HG03066 (cell line): ENCODE results near the gene MORN5.
A peak's percentile ranks its signal among the peaks of the same experiment; 100 is the strongest.

ENCODE experiments used
- ATAC-seq: cut with Tn5 transposase; IDR thresholded peaks from one replicate; pipeline ENCODE4 v1.9.1; 2021; ENCODE audit warnings: low read depth; ENCODE audit not compliant: unreplicated experiment

MORN5 gene

DNA sequence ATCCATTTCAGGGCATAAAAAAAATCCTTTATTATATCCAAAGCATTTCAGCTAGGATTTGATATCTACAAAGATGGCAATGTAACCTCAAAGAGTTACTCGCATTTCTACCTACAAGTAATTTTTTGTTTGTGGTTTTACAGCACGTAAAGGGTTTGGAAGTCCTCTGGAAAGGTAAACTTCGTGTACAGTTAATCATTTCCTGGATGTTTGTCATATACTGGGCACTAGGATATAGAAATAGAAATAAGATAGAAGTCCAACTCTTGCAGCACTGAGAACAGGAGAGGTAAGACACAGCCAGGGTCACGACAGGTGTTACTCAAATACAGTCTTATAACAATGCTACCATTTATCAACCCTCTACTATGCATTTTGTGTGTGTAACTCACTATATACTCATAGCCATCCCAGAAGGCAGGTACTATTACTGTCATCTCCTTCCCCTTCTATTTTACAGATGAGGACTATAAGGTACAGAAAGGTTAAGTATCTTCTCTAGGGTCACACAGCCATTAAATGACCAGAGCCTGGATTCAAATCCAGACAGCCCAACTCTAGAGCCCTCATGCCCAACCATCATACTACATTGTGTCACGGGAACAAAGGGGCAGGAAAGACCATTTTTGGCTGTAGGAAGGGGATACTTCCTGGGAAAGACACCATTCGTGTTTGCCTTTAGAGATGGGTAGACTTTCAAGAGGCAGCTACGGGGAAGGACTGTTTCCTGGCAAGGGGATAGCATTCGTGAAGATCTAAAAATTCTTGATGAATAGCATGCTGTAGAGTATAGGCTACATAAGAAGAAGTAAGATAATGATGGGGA is 19.1 kb upstream of the MORN5 start:
- ATAC-seq: no peak

- ATAC-seq: no peak
These were observed 18.0 kb upstream of the MORN5 start for GRCh38 chr9:122141671-122142070.

DNA sequence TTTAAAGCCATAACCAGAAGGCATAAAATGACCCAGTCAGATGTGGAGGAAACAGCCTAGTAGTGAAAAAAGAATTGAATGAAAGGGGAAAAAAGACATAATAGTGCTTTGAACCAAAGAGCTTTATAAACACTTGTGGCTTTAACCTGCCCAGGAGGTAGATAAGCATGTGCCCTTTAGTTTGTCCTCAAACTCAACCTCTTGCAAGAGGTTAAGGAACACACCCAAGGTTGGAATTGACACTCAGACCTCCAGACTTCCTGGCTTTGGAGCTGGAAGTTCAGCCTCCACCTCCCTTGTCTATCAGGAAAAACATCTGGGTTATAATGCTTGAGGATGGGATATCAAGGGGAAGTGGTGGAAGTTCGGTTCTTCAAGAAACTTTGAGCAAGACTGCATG is 16.4 kb upstream of the MORN5 start:
- no peak for ATAC-seq

GRCh38 chr9:122143876-122144405 is 15.8 kb upstream of the MORN5 start:
- no peak for ATAC-seq

- ATAC-seq: no peak
These were observed 14.7 kb upstream of the MORN5 start for GRCh38 chr9:122144836-122145591.

DNA sequence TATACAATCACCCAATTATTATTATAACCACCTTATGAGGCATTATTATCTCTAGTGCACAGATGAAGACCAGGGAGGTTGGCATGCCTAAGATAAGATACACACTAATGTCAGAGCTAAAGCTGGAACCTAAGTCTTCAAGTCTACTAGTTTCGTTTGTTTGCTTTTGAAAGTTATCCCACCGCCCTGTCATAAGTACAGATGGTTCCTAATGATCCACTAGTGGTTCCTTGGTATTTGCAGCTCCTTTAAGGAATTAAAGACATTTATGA is 14.2 kb upstream of the MORN5 start:
- ATAC-seq: no peak

- ATAC-seq: no peak
These were observed 8.4 kb upstream of the MORN5 start for GRCh38 chr9:122151267-122151828.

DNA sequence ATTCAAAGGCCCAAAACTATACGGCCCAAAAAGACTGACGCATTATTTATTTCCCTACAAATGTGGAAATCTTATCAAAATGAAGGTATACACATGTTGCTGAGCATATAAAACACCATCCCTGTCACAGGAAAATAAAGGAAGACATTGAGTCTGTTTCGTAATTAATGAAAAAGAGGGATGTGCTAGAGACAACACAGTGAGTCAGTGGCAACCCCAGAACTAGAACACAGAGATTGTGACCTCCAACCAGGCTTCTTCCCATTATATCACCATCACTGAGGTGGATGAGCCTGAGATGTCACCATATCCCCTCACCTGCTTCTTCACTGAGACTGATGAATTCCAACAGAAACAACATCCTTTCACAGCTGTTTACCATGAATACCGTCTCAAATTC is 3.9 kb upstream of the MORN5 start:
- ATAC-seq: no peak

- peak; percentile 61 for ATAC-seq
These were observed 1.5 kb upstream of the MORN5 start for GRCh38 chr9:122158202-122158601.

DNA sequence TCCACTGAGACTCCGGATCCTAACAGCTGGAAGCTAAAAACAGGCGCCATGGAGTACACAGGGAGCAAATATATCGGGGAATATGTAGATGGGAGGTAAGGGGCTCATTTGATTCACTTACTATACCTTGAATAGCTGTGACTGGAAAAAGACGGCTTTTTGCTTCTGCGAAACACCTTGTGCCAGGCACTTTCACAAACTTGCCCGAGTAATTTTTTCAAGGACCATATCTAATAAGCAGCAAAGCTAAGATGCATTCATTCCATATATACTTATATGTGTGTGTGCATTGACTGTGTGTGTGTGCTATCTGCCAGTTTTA is 178 bp downstream of the MORN5 start:
- no peak for ATAC-seq

DNA sequence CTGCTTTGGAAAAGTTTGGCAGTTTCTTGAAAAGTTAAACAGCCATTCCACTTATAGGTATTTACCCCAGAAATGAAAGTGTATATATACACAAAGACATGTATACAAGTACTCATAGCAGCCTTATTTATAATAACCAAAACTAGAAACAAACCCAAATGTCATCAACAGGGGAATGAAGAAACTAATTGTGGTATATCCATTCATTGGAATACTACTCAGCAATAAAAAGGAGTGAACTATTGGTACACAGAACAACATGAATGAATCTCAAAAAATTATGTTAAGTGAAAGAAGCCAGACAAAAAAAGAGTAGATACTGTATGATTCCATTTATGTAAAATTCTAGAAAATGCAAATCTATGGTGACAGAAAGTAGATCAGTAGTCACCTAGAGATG is 2.7 kb downstream of the MORN5 start:
- no peak for ATAC-seq

- ATAC-seq: no peak
These were observed 4.6 kb downstream of the MORN5 start for GRCh38 chr9:122164286-122164685.

- no peak for ATAC-seq
These were observed 8.6 kb downstream of the MORN5 start for GRCh38 chr9:122168356-122168755.

DNA sequence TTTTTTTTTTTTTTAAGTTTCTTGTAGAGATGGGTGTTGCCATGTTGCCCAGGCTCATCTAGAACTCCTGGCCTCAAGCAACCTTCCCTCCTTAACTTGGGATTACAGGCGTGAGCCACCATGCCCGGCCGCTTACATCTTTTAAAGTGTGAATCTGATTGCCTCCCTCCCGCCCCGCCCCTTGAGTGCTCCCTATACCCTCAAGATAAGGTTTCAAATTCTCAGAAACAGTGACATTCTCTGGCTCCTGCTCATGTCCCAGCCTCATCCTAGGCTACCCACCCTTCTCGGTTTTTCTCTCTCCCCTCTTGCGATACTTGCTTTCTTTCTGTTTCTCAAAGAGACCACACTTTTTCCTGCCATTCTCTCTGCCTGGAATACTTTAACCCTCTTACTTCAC is 12.4 kb downstream of the MORN5 start:
- no peak for ATAC-seq

- no peak for ATAC-seq
These were observed 14.0 kb downstream of the MORN5 start for GRCh38 chr9:122173670-122174069.

- ATAC-seq: no peak
These were observed 17.2 kb downstream of the MORN5 start for GRCh38 chr9:122176916-122177315.

DNA sequence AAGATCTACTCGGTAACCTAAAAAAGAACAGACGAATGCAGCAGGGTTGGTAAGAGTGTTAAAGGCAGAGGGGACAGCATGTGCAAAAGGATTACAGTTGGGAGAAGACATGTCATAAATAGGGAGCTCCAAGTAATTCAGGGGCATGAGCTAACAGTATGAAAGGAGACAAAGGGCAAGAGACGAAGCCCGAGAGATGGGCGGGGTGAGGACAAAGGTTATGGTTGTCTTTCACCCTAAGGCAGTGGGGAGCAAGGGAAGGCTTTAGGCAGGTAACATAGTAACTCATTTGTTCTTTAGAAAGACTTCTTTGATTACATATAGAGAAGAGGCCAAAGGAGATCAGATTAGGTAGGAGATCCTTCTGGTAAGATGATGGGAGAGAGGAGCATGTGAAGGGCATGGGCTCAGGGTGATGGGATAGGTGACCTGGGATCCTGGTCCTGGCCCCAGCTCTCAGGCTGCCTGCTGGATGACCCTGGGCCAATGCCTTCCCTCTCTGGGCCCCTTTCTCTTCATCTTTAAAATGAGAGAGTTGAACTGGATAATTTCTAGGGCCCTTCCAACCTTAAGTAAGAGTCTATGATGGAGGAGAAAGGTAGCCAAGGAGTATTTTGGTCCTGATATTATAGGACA is 19.5 kb downstream of the MORN5 start:
- ATAC-seq: no peak

DNA sequence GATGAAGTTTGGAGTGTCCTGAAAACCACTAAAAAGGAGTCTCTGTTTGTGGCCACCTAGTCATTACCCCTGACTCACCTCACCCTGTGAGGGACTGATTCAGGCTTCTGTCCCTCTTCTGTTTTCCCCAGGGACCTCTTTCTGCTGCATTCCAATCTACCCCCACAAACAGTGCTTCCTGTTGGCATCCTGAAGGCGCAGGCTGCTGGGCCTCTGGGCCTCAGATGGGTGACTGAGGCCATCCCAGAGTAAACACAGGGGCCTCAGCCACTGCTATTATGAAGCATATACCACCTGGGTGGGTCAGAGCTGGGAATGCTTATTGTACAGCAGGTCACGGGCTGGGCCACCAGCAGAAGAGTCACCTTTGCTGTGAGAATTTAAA is 20.0 kb downstream of the MORN5 start:
- ATAC-seq: no peak

- ATAC-seq: no peak
These were observed 20.9 kb downstream of the MORN5 start for GRCh38 chr9:122180633-122181032.

- no peak for ATAC-seq
These were observed 23.8 kb downstream of the MORN5 start for GRCh38 chr9:122183501-122183900.

DNA sequence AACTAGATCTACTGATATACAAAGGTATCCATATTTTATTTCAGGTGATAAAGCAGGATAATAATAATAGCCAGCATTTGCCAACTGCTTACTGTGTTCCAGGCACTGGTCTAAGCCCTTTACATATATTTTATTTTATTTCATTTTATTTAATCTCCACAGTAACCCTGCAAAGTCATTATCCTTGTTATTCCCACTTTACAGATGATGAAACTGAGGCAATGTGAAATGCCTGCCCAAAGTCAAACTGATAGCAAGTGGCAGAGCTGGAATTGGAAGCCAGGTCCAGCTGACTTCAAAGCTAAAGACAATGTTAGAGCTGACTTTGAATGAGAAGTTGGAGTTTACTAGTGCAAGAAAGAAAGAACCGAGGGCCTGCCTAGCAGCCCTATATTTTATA is 24.8 kb downstream of the MORN5 start:
- no peak for ATAC-seq
